ENCODE results near the gene CLEC3B. TPM values are rescaled to one million over a fixed set of nuclear protein-coding genes. Genes with fewer than 3 reads are reported as not detected.

The CLEC3B gene
- polyA plus RNA-seq, 3 donors, result 3.9 to 22.7 (median 14.5) TPM

DNA sequence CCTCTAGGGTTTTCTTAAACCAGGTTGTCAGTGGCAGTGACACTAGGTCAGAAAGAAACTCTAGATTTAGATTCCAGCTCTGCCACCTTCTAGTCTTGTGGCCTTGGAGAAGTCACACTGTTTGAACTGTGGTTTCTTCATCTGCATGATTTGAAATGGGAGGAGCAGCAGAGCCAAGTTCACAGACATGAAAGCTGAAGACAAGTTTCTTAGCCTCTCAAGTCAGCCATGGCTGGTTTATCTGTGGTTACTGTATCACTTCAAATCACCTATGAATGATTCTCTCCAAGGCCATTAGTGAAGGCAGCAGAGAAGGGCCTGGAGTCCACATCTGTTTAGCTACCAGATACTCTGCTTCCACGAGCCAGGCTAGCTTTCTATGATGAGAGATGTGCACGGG lies 15.6 kb downstream of the CLEC3B start:
- Histone ChIP-seq H3K9ac (ENCODE audit: insufficient read depth, low read length, poor library complexity, severe bottlenecking) (no peak overlapping the region), H2AFZ (ENCODE audit: insufficient read depth, low read depth, low read length, poor library complexity, severe bottlenecking) (peak overlapping the region; percentile 24), H3K79me2 (ENCODE audit: insufficient read depth, low read length) (no peaks in the 10 kb centered on the region), H3K4me1 (ENCODE audit: control insufficient read depth in 1 of 2, insufficient read depth in 2 of 2, low read length in 2 of 2) (peaks cover 28 to 52% of the 10 kb centered on the region in 2 donors), H3K4me3 (replicated peaks in 1 of 3; ENCODE audit: low read depth in 2 of 3, low read length in 3 of 3) (no peak overlapping the region), H3K27ac (ENCODE audit: low read depth in 1 of 2, low read length in 2 of 2) (no peak overlapping the region), H4K20me1 (ENCODE audit: insufficient read depth, low read length) (no peaks in the 10 kb centered on the region), H3K36me3 (replicated peaks in 1 of 2; ENCODE audit: control insufficient read depth in 1 of 2, insufficient read depth in 2 of 2, low read length in 2 of 2) (no peaks in the 10 kb centered on the region), H3K4me2 (replicated peaks; ENCODE audit: extremely low read depth, low read length, poor library complexity, severe bottlenecking) (no peak overlapping the region), H3K9me3 (replicated peaks in 1 of 2; ENCODE audit: control insufficient read depth in 1 of 2, insufficient read depth in 1 of 2, low read length in 2 of 2) (no peaks in the 10 kb centered on the region), H3K27me3 (ENCODE audit: control insufficient read depth in 2 of 2, insufficient read depth in 2 of 2, low read length in 2 of 2) (no peaks in the 10 kb centered on the region)
- peaks cover 2 to 3% of the 10 kb centered on the region in 2 donors for H3K36me3 Mint-ChIP-seq
- H3K4me1 Mint-ChIP-seq, result peaks cover 51% of the 10 kb centered on the region
- peak overlapping the region in 3 of 7 donors; percentile 6 to 80 (median 30) for H3K27ac Mint-ChIP-seq
- H3K9me3 Mint-ChIP-seq, result no peaks in the 10 kb centered on the region
- no peak for DNase-seq
- intact Hi-C loops (cut with micrococcal nuclease), result loop anchor here (2.0 to 5.0 kb wide), 3 partner anchors 71 to 171 kb away; no protein-coding TSS in a partner anchor
- WGBS (ENCODE audit: insufficient coverage), result 100% methylated on average over 1 of the region's 2 CpGs
- TF ChIP-seq, protein P1, sequence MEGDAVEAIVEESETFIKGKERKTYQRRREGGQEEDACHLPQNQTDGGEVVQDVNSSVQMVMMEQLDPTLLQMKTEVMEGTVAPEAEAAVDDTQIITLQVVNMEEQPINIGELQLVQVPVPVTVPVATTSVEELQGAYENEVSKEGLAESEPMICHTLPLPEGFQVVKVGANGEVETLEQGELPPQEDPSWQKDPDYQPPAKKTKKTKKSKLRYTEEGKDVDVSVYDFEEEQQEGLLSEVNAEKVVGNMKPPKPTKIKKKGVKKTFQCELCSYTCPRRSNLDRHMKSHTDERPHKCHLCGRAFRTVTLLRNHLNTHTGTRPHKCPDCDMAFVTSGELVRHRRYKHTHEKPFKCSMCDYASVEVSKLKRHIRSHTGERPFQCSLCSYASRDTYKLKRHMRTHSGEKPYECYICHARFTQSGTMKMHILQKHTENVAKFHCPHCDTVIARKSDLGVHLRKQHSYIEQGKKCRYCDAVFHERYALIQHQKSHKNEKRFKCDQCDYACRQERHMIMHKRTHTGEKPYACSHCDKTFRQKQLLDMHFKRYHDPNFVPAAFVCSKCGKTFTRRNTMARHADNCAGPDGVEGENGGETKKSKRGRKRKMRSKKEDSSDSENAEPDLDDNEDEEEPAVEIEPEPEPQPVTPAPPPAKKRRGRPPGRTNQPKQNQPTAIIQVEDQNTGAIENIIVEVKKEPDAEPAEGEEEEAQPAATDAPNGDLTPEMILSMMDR (IDR thresholded peaks at IDR 0.05), result no peak
- H3K27me3 Mint-ChIP-seq (ENCODE audit: low read depth in 3 of 3), result peaks cover 0 to 5% (median 4%) of the 10 kb centered on the region in 3 donors
- H3K4me3 Mint-ChIP-seq, result no peak overlapping the region

DNA sequence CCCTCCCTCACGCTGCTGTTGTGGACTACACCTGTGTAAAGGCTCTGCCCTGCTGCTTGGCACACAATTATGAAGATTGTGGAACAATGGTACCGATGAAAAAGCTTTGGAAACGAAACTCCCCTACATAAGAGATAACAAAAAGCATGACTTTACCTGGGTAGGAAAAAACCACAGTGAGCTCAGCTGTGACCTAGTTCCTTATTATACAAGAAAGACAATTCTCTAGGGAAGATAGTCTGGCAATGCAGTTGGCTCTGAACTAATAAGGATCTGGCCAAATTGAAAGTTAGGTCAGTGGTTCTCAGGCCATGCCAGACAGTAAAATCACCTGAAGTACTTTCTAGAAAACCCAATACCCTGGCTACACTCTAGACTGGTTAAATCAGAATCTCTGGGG lies 16.1 kb downstream of the CLEC3B start:
- Histone ChIP-seq H3K4me3 (replicated peaks in 1 of 3; ENCODE audit: low read depth in 2 of 3, low read length in 3 of 3) (no peak overlapping the region), H3K79me2 (ENCODE audit: insufficient read depth, low read length) (no peaks in the 10 kb centered on the region), H3K9ac (ENCODE audit: insufficient read depth, low read length, poor library complexity, severe bottlenecking) (no peak overlapping the region), H2AFZ (ENCODE audit: insufficient read depth, low read depth, low read length, poor library complexity, severe bottlenecking) (peak overlapping the region; percentile 24), H4K20me1 (ENCODE audit: insufficient read depth, low read length) (no peaks in the 10 kb centered on the region), H3K36me3 (replicated peaks in 1 of 2; ENCODE audit: control insufficient read depth in 1 of 2, insufficient read depth in 2 of 2, low read length in 2 of 2) (no peaks in the 10 kb centered on the region), H3K27me3 (ENCODE audit: control insufficient read depth in 2 of 2, insufficient read depth in 2 of 2, low read length in 2 of 2) (no peaks in the 10 kb centered on the region), H3K27ac (ENCODE audit: low read depth in 1 of 2, low read length in 2 of 2) (no peak overlapping the region), H3K4me1 (ENCODE audit: control insufficient read depth in 1 of 2, insufficient read depth in 2 of 2, low read length in 2 of 2) (peaks cover 23 to 47% of the 10 kb centered on the region in 2 donors), H3K9me3 (replicated peaks in 1 of 2; ENCODE audit: control insufficient read depth in 1 of 2, insufficient read depth in 1 of 2, low read length in 2 of 2) (no peaks in the 10 kb centered on the region), H3K4me2 (replicated peaks; ENCODE audit: extremely low read depth, low read length, poor library complexity, severe bottlenecking) (no peak overlapping the region)
- H3K9me3 Mint-ChIP-seq, result no peaks in the 10 kb centered on the region
- WGBS (ENCODE audit: insufficient coverage), result 100% methylated on average over 1 of the region's 3 CpGs
- peak overlapping the region in 3 of 7 donors; percentile 6 to 80 (median 30) for H3K27ac Mint-ChIP-seq
- no peaks in the 10 kb centered on the region for H3K36me3 Mint-ChIP-seq
- no peak for DNase-seq
- peaks cover 47% of the 10 kb centered on the region for H3K4me1 Mint-ChIP-seq
- H3K4me3 Mint-ChIP-seq, result no peak overlapping the region
- TF ChIP-seq, protein P1 (IDR thresholded peaks at IDR 0.05), result no peak
- peaks cover 0 to 3% (median 3%) of the 10 kb centered on the region in 3 donors for H3K27me3 Mint-ChIP-seq (ENCODE audit: low read depth in 3 of 3)
- intact Hi-C loops (cut with micrococcal nuclease), result loop anchor here in 1 of 2 donors (5.0 kb wide), 2 partner anchors 70 to 125 kb away; no protein-coding TSS in a partner anchor

Measured in CD14-positive monocyte (primary cell).